GM12873 (cell line): ENCODE results near the gene CEMIP.

Experiments used
- CTCF ChIP-seq: IDR thresholded peaks from 2 replicates; pipeline ENCODE4 v1.5.1; 2012; ENCODE audit warnings: low read depth, mild to moderate bottlenecking, moderate library complexity, low read length, control low read depth; ENCODE audit not compliant: insufficient read depth; ENCODE audit errors: missing control alignments

CEMIP gene

GRCh38 chr15:80856809-80857377 lies 77.7 kb downstream of the CEMIP start:
- no peak for TF ChIP-seq CTCF

- no peak for TF ChIP-seq CTCF
Measured at GRCh38 chr15:80861731-80862170, 82.6 kb downstream of the CEMIP start.

GRCh38 chr15:80864666-80865065 lies 85.5 kb downstream of the CEMIP start:
- no peak for TF ChIP-seq CTCF

- no peak for TF ChIP-seq CTCF
Measured at GRCh38 chr15:80866936-80867335, 87.8 kb downstream of the CEMIP start.

- no peak for TF ChIP-seq CTCF
Measured at GRCh38 chr15:80870366-80870765, 91.2 kb downstream of the CEMIP start.

GRCh38 chr15:80870893-80871292 lies 91.7 kb downstream of the CEMIP start:
- TF ChIP-seq CTCF = no peak

GRCh38 chr15:80871858-80872257 lies 92.7 kb downstream of the CEMIP start:
- no peak for TF ChIP-seq CTCF

- TF ChIP-seq CTCF = no peak
Measured at GRCh38 chr15:80873366-80873952, 94.3 kb downstream of the CEMIP start.
